ENCODE data around the gene PPP1R14C. TPM values are rescaled to one million over a fixed set of nuclear protein-coding genes. Genes with fewer than 3 reads are reported as not detected.

PPP1R14C gene
- polyA plus RNA-seq, 1 donor from 2014 or later: 14.0 TPM

- H3K4me3 ChIP-seq (ENCODE audit: low read length): no peak overlapping the region
- no peak overlapping the region for H2AFZ ChIP-seq (ENCODE audit: low read depth, low read length)
- H3K9me3 ChIP-seq (ENCODE audit: low read length): no peaks in the 10 kb centered on the region
- H3K9ac ChIP-seq (ENCODE audit: low read length): no peak overlapping the region
- no peaks in the 10 kb centered on the region for H3K9me2 ChIP-seq (ENCODE audit: insufficient read depth, low read length)
- no peak overlapping the region for H3K27ac ChIP-seq (ENCODE audit: low read length)
- H3F3A ChIP-seq (ENCODE audit: insufficient read depth, low read length, poor library complexity, severe bottlenecking): no peaks in the 10 kb centered on the region
- H3K79me2 ChIP-seq (replicated peaks; ENCODE audit: insufficient read depth, low read length): no peaks in the 10 kb centered on the region
- peaks cover 9% of the 10 kb centered on the region for H3K27me3 ChIP-seq (ENCODE audit: insufficient read depth, low read depth, low read length)
- H3K4me2 ChIP-seq (ENCODE audit: low read length): no peak overlapping the region
- H4K20me1 ChIP-seq (ENCODE audit: insufficient read depth): no peaks in the 10 kb centered on the region
- H3K36me3 ChIP-seq (ENCODE audit: insufficient read depth, low read length): no peaks in the 10 kb centered on the region
- TF ChIP-seq SMC3 (conservative IDR thresholded peaks at IDR 0.05; ENCODE audit: poor library complexity) (no peak), POLR2AphosphoS5 (IDR thresholded peaks at IDR 0.05) (no peak), EZH2 (IDR thresholded peaks at IDR 0.05; ENCODE audit: borderline replicate concordance, insufficient read depth, low read length, poor library complexity, severe bottlenecking) (no peak), MXI1 (conservative IDR thresholded peaks at IDR 0.05; ENCODE audit: poor library complexity, severe bottlenecking) (no peak), REST (IDR thresholded peaks at IDR 0.05; ENCODE audit: borderline replicate concordance) (no peak), EP300 (conservative IDR thresholded peaks at IDR 0.05; ENCODE audit: poor library complexity, severe bottlenecking) (no peak), TAF1 (IDR thresholded peaks at IDR 0.05; ENCODE audit: low read depth) (no peak), RAD21 (conservative IDR thresholded peaks at IDR 0.05) (no peak), CTCF (IDR thresholded peaks at IDR 0.05; ENCODE audit: poor library complexity, severe bottlenecking) (no peak)
Observed at GRCh38 chr6:150150821-150151646, 8.2 kb downstream of the PPP1R14C start.

GRCh38 chr6:150152891-150153876 lies 10.3 kb downstream of the PPP1R14C start:
- no peak overlapping the region for H3K4me2 ChIP-seq (ENCODE audit: low read length)

More at GRCh38 chr6:150152891-150153876, 10.3 kb downstream of the PPP1R14C start:
- H3K9ac ChIP-seq (ENCODE audit: low read length): no peak overlapping the region
- H3K9me3 ChIP-seq (ENCODE audit: low read length): no peaks in the 10 kb centered on the region
- H3F3A ChIP-seq (ENCODE audit: insufficient read depth, low read length, poor library complexity, severe bottlenecking): no peaks in the 10 kb centered on the region
- H3K27ac ChIP-seq (ENCODE audit: low read length): no peak overlapping the region
- no peak for TF ChIP-seq EZH2 (IDR thresholded peaks at IDR 0.05; ENCODE audit: borderline replicate concordance, insufficient read depth, low read length, poor library complexity, severe bottlenecking)
- no peak for TF ChIP-seq POLR2AphosphoS5 (IDR thresholded peaks at IDR 0.05)
- TF ChIP-seq REST (IDR thresholded peaks at IDR 0.05; ENCODE audit: borderline replicate concordance): no peak
- TF ChIP-seq TAF1 (IDR thresholded peaks at IDR 0.05; ENCODE audit: low read depth): no peak
- no peak for TF ChIP-seq EP300 (conservative IDR thresholded peaks at IDR 0.05; ENCODE audit: poor library complexity, severe bottlenecking)
- H3K27me3 ChIP-seq (ENCODE audit: insufficient read depth, low read depth, low read length): no peaks in the 10 kb centered on the region
- no peaks in the 10 kb centered on the region for H3K9me2 ChIP-seq (ENCODE audit: insufficient read depth, low read length)
- H3K79me2 ChIP-seq (replicated peaks; ENCODE audit: insufficient read depth, low read length): no peaks in the 10 kb centered on the region
- H3K4me3 ChIP-seq (ENCODE audit: low read length): no peak overlapping the region
- H3K36me3 ChIP-seq (ENCODE audit: insufficient read depth, low read length): no peaks in the 10 kb centered on the region
- H2AFZ ChIP-seq (ENCODE audit: low read depth, low read length): no peak overlapping the region
- no peaks in the 10 kb centered on the region for H4K20me1 ChIP-seq (ENCODE audit: insufficient read depth)

Measured in neural cell (in vitro differentiated cells).